ENCODE results near the gene COPG1. TPM values are rescaled to one million over a fixed set of nuclear protein-coding genes. Genes with fewer than 3 reads are reported as not detected.
A peak's percentile ranks its signal among the peaks of the same experiment; 100 is the strongest.

COPG1 gene
- total and polyA plus RNA-seq, 10 of the 15 experiments (the other 5 are each of a cell fraction or from before 2014, with no cell fraction given): 54.8 to 143 (median 91.2) TPM

DNA sequence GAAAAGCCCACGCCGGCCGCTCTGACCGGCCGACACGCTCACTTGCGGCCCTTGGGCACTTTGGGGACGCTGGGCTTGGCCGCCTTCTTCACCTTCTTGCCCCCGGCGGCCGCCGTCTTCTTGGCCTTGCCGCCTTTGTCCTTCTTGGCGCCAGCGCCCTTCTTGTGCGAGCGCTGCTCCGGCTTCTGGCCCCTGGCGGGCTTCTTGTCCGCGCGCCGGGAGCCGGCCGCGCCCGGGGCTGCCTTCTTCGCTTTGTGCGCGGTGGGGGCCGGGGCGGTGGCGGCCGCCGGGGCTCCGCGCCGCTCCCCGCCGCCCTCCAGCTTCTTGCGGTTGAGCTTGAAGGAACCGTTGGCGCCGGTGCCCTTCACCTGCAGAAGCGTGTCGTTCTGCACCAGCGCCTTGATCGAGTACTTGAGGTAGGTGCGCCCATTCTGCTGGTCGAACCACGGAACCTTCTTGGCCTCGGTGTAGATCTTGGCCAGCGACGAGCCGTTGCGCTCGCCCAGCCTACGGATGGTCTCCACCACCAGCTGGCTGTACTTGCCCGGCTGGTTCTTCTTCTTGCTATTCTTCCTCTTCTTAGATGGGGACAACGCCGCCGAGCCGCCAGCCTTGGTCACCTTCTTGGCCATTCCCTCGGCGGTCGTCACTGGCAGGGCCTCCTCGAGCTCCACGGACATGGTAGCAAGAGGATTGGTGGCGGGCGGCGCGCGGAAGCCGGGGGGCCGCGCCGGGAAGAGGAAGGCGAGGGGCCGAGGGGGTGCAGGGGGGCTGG, 66.0 kb downstream of the COPG1 start:
- WGBS (ENCODE audit: insufficient coverage, insufficient replicate concordance, low lambda C conversion rate, missing lambda C conversion rate): 0% methylated on average over 67 of the region's 80 CpGs
- no peaks in the 10 kb centered on the region for H3K9me3 ChIP-seq (replicated peaks; ENCODE audit: control insufficient read depth, insufficient read depth, low read length)
- no peak overlapping the region for H3K27ac ChIP-seq (ENCODE audit: control insufficient read depth, insufficient read depth)
- H3K27me3 ChIP-seq (replicated peaks in 1 of 2; ENCODE audit: control insufficient read depth in 2 of 2, insufficient read depth in 2 of 2, low read length in 1 of 2): no peaks in the 10 kb centered on the region; a peak in 1 of 4 replicates
- H3K4me1 ChIP-seq (ENCODE audit: control insufficient read depth, insufficient read depth, low read length): peaks cover 18% of the 10 kb centered on the region
- ChIA-PET POLR2A (interaction anchor here (0.6 to 4.5 kb wide), 20 partner anchors 8 to 194 kb away, joined by 3 to 29 read pairs (median 6); partner anchors contain the start of genes COPG1, HMCES, IFT122 and MBD4), CTCF (interaction anchor here (0.7 to 3.8 kb wide), 29 partner anchors 8 to 344 kb away, joined by 3 to 43 read pairs (median 8); partner anchors contain the start of genes COPG1, HMCES, IFT122 and MBD4), SMC1A (ENCODE audit: uncharacterized antibody, unreplicated experiment) (interaction anchor here (0.8 to 8.5 kb wide), 17 partner anchors 8 to 345 kb away, joined by 3 to 75 read pairs (median 5); partner anchors contain the start of gene HMCES), RAD21 (ENCODE audit: unreplicated experiment) (interaction anchor here (0.6 to 3.9 kb wide), 19 partner anchors 32 to 345 kb away, joined by 3 to 31 read pairs (median 5); partner anchors contain the start of genes COPG1 and HMCES)
- FAIRE-seq (no peak), ATAC-seq (peak; percentile 2), DNase-seq (ENCODE audit: low read depth, low spot score) (no peak)
- H3K4me2 ChIP-seq (ENCODE audit: control insufficient read depth, insufficient read depth): peak overlapping the region; percentile 87
- H3K9ac ChIP-seq (ENCODE audit: control insufficient read depth, insufficient read depth, low read length): peak overlapping the region; percentile 77
- in situ Hi-C loops (cut with MboI): no loop called here
- H4K20me1 ChIP-seq (ENCODE audit: control insufficient read depth, insufficient read depth): no peaks in the 10 kb centered on the region
- intact Hi-C loops (cut with micrococcal nuclease; ENCODE audit: unreplicated experiment): loop anchor here (5.0 kb wide), 1 partner anchor 133 kb away; the partner anchor contains the start of gene CNBP
- TSS peak; percentile 95 for BruUV-seq (replicated peaks)
- H3K79me2 ChIP-seq (ENCODE audit: control insufficient read depth, insufficient read depth, low read length): no peaks in the 10 kb centered on the region; the same call in 1 of the 2 replicates
- H3K4me3 ChIP-seq: peak overlapping the region; percentile 88
- peak overlapping the region; percentile 59 for H2AFZ ChIP-seq (ENCODE audit: control insufficient read depth, low read depth, low read length)
- no peaks in the 10 kb centered on the region for H3K36me3 ChIP-seq (ENCODE audit: control insufficient read depth in 2 of 2, insufficient read depth in 2 of 2, low read length in 1 of 2)
- TF ChIP-seq BRCA1 (IDR thresholded peaks at IDR 0.05; ENCODE audit: low read depth, low read length) (no peak), SMARCA5 (IDR thresholded peaks at IDR 0.05) (0 out of 2 replicates have a peak, but pooled peaks have one; percentile 7), BACH1 (IDR thresholded peaks at IDR 0.05; ENCODE audit: borderline replicate concordance) (0 out of 2 replicates have a peak, but pooled peaks have one; percentile 12), ZZZ3 (IDR thresholded peaks at IDR 0.05; ENCODE audit: control insufficient read depth, insufficient read length, low read depth) (no peak), MXI1 (IDR thresholded peaks at IDR 0.05; ENCODE audit: low read depth, low read length) (0 out of 2 replicates have a peak, but pooled peaks have one; percentile 4), NR2F1 (conservative IDR thresholded peaks at IDR 0.05) (no peak), SMAD1 (IDR thresholded peaks at IDR 0.05; ENCODE audit: low read depth, partially characterized antibody) (peak; percentile 50), POLR2AphosphoS5 (IDR thresholded peaks at IDR 0.05; ENCODE audit: low read length) (peak; percentile 90), RB1 (IDR thresholded peaks at IDR 0.05; ENCODE audit: borderline replicate concordance) (no peak), TCF3 (IDR thresholded peaks at IDR 0.05; ENCODE audit: borderline replicate concordance, insufficient read depth, low read depth, low read length) (no peak), SUZ12 (IDR thresholded peaks at IDR 0.05; ENCODE audit: unreplicated experiment) (no peak), FOXM1 (IDR thresholded peaks at IDR 0.05; ENCODE audit: low read depth, low read length) (no peak), POLR2A (IDR thresholded peaks at IDR 0.05; ENCODE audit: low read depth, low read length) (peak; percentile 89), ZBED1 (IDR thresholded peaks at IDR 0.05; ENCODE audit: borderline replicate concordance) (no peak), LARP7 (IDR thresholded peaks at IDR 0.05) (peak; percentile 34)
- TF ChIP-seq, protein P1, sequence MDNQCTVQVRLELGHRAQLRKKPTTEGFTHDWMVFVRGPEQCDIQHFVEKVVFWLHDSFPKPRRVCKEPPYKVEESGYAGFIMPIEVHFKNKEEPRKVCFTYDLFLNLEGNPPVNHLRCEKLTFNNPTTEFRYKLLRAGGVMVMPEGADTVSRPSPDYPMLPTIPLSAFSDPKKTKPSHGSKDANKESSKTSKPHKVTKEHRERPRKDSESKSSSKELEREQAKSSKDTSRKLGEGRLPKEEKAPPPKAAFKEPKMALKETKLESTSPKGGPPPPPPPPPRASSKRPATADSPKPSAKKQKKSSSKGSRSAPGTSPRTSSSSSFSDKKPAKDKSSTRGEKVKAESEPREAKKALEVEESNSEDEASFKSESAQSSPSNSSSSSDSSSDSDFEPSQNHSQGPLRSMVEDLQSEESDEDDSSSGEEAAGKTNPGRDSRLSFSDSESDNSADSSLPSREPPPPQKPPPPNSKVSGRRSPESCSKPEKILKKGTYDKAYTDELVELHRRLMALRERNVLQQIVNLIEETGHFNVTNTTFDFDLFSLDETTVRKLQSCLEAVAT (IDR thresholded peaks at IDR 0.05): peak; percentile 80
- TF ChIP-seq, protein P2, sequence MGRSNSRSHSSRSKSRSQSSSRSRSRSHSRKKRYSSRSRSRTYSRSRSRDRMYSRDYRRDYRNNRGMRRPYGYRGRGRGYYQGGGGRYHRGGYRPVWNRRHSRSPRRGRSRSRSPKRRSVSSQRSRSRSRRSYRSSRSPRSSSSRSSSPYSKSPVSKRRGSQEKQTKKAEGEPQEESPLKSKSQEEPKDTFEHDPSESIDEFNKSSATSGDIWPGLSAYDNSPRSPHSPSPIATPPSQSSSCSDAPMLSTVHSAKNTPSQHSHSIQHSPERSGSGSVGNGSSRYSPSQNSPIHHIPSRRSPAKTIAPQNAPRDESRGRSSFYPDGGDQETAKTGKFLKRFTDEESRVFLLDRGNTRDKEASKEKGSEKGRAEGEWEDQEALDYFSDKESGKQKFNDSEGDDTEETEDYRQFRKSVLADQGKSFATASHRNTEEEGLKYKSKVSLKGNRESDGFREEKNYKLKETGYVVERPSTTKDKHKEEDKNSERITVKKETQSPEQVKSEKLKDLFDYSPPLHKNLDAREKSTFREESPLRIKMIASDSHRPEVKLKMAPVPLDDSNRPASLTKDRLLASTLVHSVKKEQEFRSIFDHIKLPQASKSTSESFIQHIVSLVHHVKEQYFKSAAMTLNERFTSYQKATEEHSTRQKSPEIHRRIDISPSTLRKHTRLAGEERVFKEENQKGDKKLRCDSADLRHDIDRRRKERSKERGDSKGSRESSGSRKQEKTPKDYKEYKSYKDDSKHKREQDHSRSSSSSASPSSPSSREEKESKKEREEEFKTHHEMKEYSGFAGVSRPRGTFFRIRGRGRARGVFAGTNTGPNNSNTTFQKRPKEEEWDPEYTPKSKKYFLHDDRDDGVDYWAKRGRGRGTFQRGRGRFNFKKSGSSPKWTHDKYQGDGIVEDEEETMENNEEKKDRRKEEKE (IDR thresholded peaks at IDR 0.05): no peak
- TF ChIP-seq, protein P3, sequence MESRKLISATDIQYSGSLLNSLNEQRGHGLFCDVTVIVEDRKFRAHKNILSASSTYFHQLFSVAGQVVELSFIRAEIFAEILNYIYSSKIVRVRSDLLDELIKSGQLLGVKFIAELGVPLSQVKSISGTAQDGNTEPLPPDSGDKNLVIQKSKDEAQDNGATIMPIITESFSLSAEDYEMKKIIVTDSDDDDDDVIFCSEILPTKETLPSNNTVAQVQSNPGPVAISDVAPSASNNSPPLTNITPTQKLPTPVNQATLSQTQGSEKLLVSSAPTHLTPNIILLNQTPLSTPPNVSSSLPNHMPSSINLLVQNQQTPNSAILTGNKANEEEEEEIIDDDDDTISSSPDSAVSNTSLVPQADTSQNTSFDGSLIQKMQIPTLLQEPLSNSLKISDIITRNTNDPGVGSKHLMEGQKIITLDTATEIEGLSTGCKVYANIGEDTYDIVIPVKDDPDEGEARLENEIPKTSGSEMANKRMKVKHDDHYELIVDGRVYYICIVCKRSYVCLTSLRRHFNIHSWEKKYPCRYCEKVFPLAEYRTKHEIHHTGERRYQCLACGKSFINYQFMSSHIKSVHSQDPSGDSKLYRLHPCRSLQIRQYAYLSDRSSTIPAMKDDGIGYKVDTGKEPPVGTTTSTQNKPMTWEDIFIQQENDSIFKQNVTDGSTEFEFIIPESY (IDR thresholded peaks at IDR 0.05): no peak
